GM06990 (cell line): ENCODE data around the gene FCHSD2.
"Not testable (repeated sequence)": the region's sequence is repeated elsewhere in the genome, so short reads cannot be mapped to it uniquely, and the experiment has no call there.

ENCODE experiments used
- DNase-seq: peaks from one replicate; pipeline ENCODE4 v3.0.0-alpha.2; 2011; ENCODE audit not compliant: insufficient read length; ENCODE audit errors: extremely low read depth
- H3K27me3 ChIP-seq: replicated peaks from 2 replicates; pipeline ENCODE4 v1.6.0; 2011; ENCODE audit warnings: low read length; ENCODE audit not compliant: control insufficient read depth, insufficient read depth
- H3K36me3 ChIP-seq: 2 replicates; pipeline ENCODE4 v1.5.1; 2011; ENCODE audit warnings: low read length; ENCODE audit not compliant: control insufficient read depth, insufficient read depth
- H3K4me3 ChIP-seq: replicated peaks from 2 replicates; pipeline ENCODE4 v1.5.1; 2011; ENCODE audit warnings: low read depth, mild to moderate bottlenecking, control low read depth, low read length
- TF ChIP-seq, protein P1 (sequence below): IDR thresholded peaks from 2 replicates; pipeline ENCODE4 v1.5.1; 2011; ENCODE audit warnings: low read length, control low read depth, mild to moderate bottlenecking, inconsistent platforms; ENCODE audit not compliant: insufficient read depth, poor library complexity, severe bottlenecking

The FCHSD2 gene

DNA sequence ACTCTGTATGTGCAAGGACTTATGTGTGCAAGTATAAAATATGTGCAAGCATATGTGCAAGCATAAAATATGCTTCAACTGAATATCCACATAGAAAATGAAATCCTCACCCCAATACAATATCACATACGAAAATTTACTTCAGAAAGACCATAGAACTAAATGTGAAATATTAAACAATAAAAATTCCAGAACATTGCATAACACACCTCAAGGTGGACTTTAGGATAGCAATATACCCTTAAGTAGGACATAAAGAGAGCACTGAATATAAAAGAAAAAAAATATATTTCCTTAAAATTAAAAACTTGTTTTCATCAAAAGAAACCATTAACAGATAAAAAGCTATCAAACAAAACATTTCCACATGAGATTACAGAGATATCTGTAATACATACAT lies 67.8 kb downstream of the FCHSD2 start:
- no peak for DNase-seq
- Histone ChIP-seq H3K36me3 (no peaks in the 10 kb centered on the region; the same call in 1 of the 2 replicates), H3K4me3 (no peak overlapping the region), H3K27me3 (no peaks in the 10 kb centered on the region)
- TF ChIP-seq, protein P1, sequence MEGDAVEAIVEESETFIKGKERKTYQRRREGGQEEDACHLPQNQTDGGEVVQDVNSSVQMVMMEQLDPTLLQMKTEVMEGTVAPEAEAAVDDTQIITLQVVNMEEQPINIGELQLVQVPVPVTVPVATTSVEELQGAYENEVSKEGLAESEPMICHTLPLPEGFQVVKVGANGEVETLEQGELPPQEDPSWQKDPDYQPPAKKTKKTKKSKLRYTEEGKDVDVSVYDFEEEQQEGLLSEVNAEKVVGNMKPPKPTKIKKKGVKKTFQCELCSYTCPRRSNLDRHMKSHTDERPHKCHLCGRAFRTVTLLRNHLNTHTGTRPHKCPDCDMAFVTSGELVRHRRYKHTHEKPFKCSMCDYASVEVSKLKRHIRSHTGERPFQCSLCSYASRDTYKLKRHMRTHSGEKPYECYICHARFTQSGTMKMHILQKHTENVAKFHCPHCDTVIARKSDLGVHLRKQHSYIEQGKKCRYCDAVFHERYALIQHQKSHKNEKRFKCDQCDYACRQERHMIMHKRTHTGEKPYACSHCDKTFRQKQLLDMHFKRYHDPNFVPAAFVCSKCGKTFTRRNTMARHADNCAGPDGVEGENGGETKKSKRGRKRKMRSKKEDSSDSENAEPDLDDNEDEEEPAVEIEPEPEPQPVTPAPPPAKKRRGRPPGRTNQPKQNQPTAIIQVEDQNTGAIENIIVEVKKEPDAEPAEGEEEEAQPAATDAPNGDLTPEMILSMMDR: no peak

DNA sequence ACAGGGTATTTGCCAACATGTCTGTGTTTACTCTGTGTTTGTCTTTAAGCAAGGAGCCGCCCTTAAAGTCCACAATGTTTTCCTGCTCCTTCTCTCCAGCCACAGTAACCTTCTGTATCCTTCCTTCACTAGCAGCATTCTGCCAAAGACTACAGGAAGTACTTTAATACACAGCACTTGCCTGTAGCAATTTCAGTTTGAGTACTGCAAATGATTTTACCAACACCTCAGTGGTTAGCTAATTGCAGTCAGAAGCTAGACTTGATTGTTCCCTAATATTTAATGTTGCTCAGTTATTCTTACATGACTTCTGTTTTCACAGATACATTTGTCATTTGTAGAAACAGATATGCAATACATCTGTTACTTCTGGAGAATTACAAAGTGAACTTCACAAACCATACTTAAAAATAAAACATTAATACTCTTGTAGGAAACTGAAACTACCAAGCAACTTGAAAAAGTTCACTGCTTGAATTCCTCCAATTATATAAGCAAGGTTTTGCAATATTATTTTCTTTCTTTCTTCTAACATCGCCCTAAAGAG lies 69.1 kb downstream of the FCHSD2 start:
- peak overlapping the region; percentile 39 for H3K4me3 ChIP-seq
- no peaks in the 10 kb centered on the region; the same call in 1 of the 2 replicates for H3K36me3 ChIP-seq
- DNase-seq: peak; percentile 64
- TF ChIP-seq, protein P1: no peak
- no peaks in the 10 kb centered on the region for H3K27me3 ChIP-seq

DNA sequence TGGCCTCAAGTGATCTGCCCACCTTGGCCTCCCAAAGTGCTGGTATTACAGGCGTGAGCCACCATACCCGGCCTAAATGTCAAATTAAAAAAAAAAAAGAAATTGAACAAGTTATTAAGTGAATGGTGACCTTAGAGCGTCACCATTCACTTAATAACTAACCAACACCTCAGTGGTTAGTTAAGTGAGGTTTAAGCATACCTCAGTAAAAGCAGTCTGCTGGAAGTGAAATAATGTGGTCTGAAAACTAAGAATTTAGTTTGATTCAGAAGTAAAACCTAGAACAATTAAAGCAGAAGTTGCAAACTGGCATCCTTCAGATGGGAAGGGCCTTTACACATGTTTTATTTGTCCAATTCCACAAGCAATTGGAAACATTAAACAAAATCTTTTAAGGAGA lies 71.5 kb downstream of the FCHSD2 start:
- TF ChIP-seq, protein P1: no peak
- no peak overlapping the region for H3K4me3 ChIP-seq

DNA sequence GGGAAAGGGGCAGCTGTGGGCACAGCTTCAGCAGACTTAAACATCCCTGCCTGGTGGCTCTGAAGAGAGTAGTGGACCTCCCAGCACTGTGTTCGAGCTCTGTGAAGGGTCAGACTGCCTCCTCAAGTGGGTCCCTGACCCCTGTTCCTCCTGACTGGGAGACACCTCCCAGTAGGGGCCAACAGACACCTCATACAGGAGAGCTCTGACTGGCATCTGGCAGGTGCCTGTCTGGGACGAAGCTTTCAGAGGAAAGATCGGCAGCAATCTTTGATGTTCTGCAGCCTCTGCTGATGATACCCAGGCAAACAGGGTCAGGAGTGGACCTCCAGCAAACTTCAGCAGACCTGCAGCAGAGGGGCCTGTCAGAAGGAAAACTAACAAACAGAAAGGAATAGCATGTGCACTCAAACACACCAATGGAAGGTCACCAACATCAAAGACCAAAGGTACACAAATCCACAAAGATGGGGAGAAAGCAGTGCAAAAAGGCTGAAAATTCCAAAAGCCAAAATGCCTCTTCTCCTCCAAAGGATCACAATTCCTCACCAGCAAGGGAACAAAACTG lies 80.2 kb downstream of the FCHSD2 start:
- DNase-seq, H3K36me3 ChIP-seq, H3K4me3 ChIP-seq, H3K27me3 ChIP-seq: not testable (repeated sequence)

More for the DNA sequence above, 71.5 kb downstream of the FCHSD2 start:
- DNase-seq: no peak
- H3K36me3 ChIP-seq: no peaks in the 10 kb centered on the region; the same call in 1 of the 2 replicates
- no peaks in the 10 kb centered on the region for H3K27me3 ChIP-seq

DNA sequence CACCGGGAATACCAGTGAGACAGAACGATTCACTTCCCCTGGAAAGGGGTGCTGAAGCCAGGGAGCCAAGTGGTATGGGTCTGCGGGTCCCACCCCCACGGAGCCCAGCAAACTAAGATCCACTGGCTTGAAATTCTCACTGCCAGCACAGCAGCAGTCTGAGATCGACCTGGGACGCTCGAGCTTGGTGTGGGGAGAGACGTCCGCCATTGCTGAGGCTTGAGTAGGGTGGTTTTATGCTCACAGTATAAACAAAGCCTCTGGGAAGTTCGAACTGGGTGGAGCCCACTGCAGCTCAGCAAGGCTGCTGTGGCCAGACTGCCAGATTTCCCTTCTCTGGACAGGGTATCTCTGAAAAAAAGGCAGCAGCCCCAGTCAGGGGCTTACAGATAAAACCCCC lies 80.7 kb downstream of the FCHSD2 start:
- not testable (repeated sequence) for H3K4me3 ChIP-seq, H3K27me3 ChIP-seq, DNase-seq, H3K36me3 ChIP-seq

DNA sequence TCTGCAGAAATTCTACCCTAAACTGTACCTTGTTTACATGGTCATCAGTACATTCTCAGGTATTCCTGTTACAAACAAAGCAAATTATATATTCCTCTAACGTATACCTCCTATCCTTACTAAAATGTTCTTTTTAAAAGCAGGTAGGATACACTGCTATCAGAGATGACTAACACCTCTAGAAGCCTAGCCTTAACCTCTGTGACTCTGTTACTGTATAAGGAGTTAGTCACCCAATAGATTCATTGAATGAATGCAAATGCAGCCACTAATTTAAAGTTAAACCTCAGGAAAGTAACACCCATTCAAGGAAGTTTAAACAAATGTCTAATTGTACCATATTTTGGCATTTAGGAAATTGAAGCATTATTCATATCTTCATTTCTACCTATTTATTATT lies 82.2 kb downstream of the FCHSD2 start:
- peaks cover 2% of the 10 kb centered on the region; the same call in 1 of the 2 replicates for H3K36me3 ChIP-seq

More for the DNA sequence above, 82.2 kb downstream of the FCHSD2 start:
- no peak overlapping the region for H3K4me3 ChIP-seq
- TF ChIP-seq, protein P1: no peak
- no peak for DNase-seq
- no peaks in the 10 kb centered on the region for H3K27me3 ChIP-seq
